GM23338 (cell line): ENCODE data around the gene ADM2. TPM values are rescaled to one million over a fixed set of nuclear protein-coding genes. Genes with fewer than 3 reads are reported as not detected.

ENCODE experiments used
- ATAC-seq: fragments of 200-7000 bp; cut with Tn5 transposase; 3 replicates; pipeline ENCODE4 v1.9.1; 2020
- DNase-seq: peaks from one replicate; pipeline ENCODE4 v3.0.0-alpha.2; 2015; ENCODE audit warnings: low spot score
- H2AFZ ChIP-seq: fragments of 200-600 bp; sonication (generic); 2 replicates; pipeline ENCODE4 v1.8.0; 2016; ENCODE audit warnings: antibody characterized with exemption, mild to moderate bottlenecking, moderate library complexity
- H3F3A ChIP-seq: fragments of 200-600 bp; sonication (generic); replicated peaks from 2 replicates; pipeline ENCODE4 v1.8.0; 2017; ENCODE audit warnings: antibody characterized with exemption, mixed run types, low read depth
- H3K27ac ChIP-seq: fragments of 200-600 bp; sonication (generic); 2 replicates; pipeline ENCODE4 v1.6.1; 2016; ENCODE audit warnings: low read depth
- H3K27me3 ChIP-seq: fragments of 200-600 bp; sonication (generic); 2 replicates; pipeline ENCODE4 v1.8.0; 2016; ENCODE audit warnings: mild to moderate bottlenecking, mixed run types, moderate library complexity; ENCODE audit not compliant: insufficient read depth
- H3K36me3 ChIP-seq: fragments of 200-600 bp; sonication (generic); 2 replicates; pipeline ENCODE4 v1.8.0; 2016; ENCODE audit warnings: mild to moderate bottlenecking; ENCODE audit not compliant: insufficient read depth
- H3K4me1 ChIP-seq: fragments of 200-600 bp; sonication (generic); 2 replicates; pipeline ENCODE4 v1.8.0; 2016; ENCODE audit warnings: mild to moderate bottlenecking, moderate library complexity; ENCODE audit not compliant: insufficient read depth
- H3K4me2 ChIP-seq: fragments of 200-600 bp; sonication (generic); 2 replicates; pipeline ENCODE4 v1.7.1; 2017; ENCODE audit warnings: mixed run types
- H3K4me3 ChIP-seq: fragments of 200-600 bp; sonication (generic); 2 replicates; pipeline ENCODE4 v1.6.1; 2016; ENCODE audit warnings: mixed run types
- H3K79me2 ChIP-seq: fragments of 200-600 bp; sonication (generic); replicated peaks from 2 replicates; pipeline ENCODE4 v1.8.0; 2017; ENCODE audit warnings: mild to moderate bottlenecking; ENCODE audit not compliant: insufficient read depth
- H3K9me2 ChIP-seq: fragments of 200-600 bp; sonication (generic); 2 replicates; pipeline ENCODE4 v1.8.0; 2017; ENCODE audit not compliant: insufficient read depth
- H4K20me1 ChIP-seq: fragments of 200-600 bp; sonication (generic); replicated peaks from 2 replicates; pipeline ENCODE4 v1.8.0; 2017; ENCODE audit warnings: mild to moderate bottlenecking; ENCODE audit not compliant: insufficient read depth
- H3K27ac Mint-ChIP-seq: 2 replicates; pipeline ENCODE4 v1.8.0; 2020; ENCODE audit warnings: inconsistent platforms, mild to moderate bottlenecking, moderate library complexity, mixed read lengths
- H3K27me3 Mint-ChIP-seq: 3 replicates; pipeline ENCODE4 v1.8.0; 2022; ENCODE audit warnings: low read depth, mild to moderate bottlenecking, moderate library complexity, mixed read lengths, inconsistent platforms; ENCODE audit not compliant: insufficient read depth, poor library complexity
- H3K36me3 Mint-ChIP-seq: 3 replicates; pipeline ENCODE4 v1.8.0; 2021; ENCODE audit warnings: low read depth, mild to moderate bottlenecking, inconsistent platforms, moderate library complexity, mixed read lengths
- H3K4me1 Mint-ChIP-seq: 3 replicates; pipeline ENCODE4 v1.8.0; 2020; ENCODE audit warnings: mild to moderate bottlenecking, inconsistent platforms, mixed read lengths
- H3K4me3 Mint-ChIP-seq: 3 replicates; pipeline ENCODE4 v1.8.0; 2021; ENCODE audit warnings: moderate library complexity, mild to moderate bottlenecking, inconsistent platforms, mixed read lengths
- H3K9me3 Mint-ChIP-seq: 3 replicates; pipeline ENCODE4 v1.8.0; 2020; ENCODE audit warnings: moderate library complexity, mild to moderate bottlenecking, inconsistent platforms, mixed read lengths
- CREB1 ChIP-seq: fragments of 250-450 bp; sonication (Bioruptor Pico); IDR thresholded peaks from 2 replicates; pipeline ENCODE4 v1.5.0; 2020; ENCODE audit warnings: low read depth, mild to moderate bottlenecking, moderate library complexity
- EZH2phosphoT487 ChIP-seq: fragments of 200-600 bp; sonication (generic); IDR thresholded peaks from one replicate; pipeline ENCODE4 v1.8.1; 2018; ENCODE audit warnings: antibody characterized with exemption; ENCODE audit not compliant: unreplicated experiment
- NANOG ChIP-seq: IDR thresholded peaks from 2 replicates; pipeline ENCODE4 v1.6.1; 2016; ENCODE audit warnings: antibody characterized with exemption, borderline replicate concordance
- ZNF114 ChIP-seq: fragments of 250-450 bp; sonication (Bioruptor Pico); IDR thresholded peaks from 2 replicates; pipeline ENCODE4 v1.5.0; 2020; ENCODE audit warnings: mild to moderate bottlenecking, moderate library complexity
- ZNF331 ChIP-seq: fragments of 250-450 bp; sonication (Bioruptor Pico); IDR thresholded peaks from 2 replicates; pipeline ENCODE4 v1.5.0; 2020; ENCODE audit warnings: low read depth, mild to moderate bottlenecking, moderate library complexity
- polyA plus RNA-seq: library from polyadenylated mRNA; unstranded; fragments of >200 nt; fragmentation: Nextera tagmentation; extraction: Ambion mirVana; gene quantifications from 2 replicates; pipeline ENCODE4 v1.2.1, GENCODE V29; 2016
- total RNA-seq: library from RNA; depleted of rRNA; stranded (reverse); fragments of >200 nt; shearing (Covaris generic); gene quantifications from 2 replicates; pipeline ENCODE4 v1.2.3, GENCODE V29; 2014
- TF ChIP-seq, protein P1 (sequence below): fragments of 250-450 bp; sonication (Bioruptor Pico); IDR thresholded peaks from 2 replicates; pipeline ENCODE4 v1.5.0; 2020; ENCODE audit warnings: mild to moderate bottlenecking, moderate library complexity
- TF ChIP-seq, protein P2 (sequence below), 2 experiments: fragments of 200-600 bp in 1 of 2; sonication (generic) in 1 of 2; conservative IDR thresholded peaks; 2 replicates each; pipeline versions ENCODE4 v1.5.1 to v1.6.1; 2016 to 2017; ENCODE audit warnings: antibody characterized with exemption in 2 of 2, low read depth in 2 of 2, mild to moderate bottlenecking in 2 of 2, moderate library complexity in 1 of 2
- TF ChIP-seq, protein P3 (sequence below): IDR thresholded peaks from one replicate; pipeline ENCODE4 v1.6.1; 2018; ENCODE audit warnings: antibody characterized with exemption; ENCODE audit not compliant: unreplicated experiment

ADM2 gene
- total and polyA plus RNA-seq, 2 experiments from 2014 or later: 3.3 to 7.1 TPM

DNA sequence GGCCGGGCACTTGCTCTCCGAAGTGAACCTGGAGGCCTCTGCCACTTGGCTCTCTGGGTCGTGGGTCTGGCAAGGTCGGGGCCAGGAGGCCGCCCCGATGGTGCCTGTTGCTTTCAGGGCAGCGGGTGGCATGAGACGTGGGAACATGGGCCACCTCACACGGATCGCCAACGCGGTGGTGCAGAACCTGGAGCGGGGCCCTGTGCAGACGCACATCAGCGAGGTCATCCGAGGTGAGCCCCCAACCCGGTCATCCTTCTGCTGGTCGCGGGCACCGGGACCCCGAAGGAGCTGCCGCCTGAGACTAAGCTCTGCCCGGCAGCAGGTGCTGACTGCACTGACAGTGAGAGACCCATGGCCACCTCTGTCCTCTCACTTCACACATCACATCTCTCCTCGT, 46.5 kb upstream of the ADM2 start (continued):
- TF ChIP-seq, protein P1, sequence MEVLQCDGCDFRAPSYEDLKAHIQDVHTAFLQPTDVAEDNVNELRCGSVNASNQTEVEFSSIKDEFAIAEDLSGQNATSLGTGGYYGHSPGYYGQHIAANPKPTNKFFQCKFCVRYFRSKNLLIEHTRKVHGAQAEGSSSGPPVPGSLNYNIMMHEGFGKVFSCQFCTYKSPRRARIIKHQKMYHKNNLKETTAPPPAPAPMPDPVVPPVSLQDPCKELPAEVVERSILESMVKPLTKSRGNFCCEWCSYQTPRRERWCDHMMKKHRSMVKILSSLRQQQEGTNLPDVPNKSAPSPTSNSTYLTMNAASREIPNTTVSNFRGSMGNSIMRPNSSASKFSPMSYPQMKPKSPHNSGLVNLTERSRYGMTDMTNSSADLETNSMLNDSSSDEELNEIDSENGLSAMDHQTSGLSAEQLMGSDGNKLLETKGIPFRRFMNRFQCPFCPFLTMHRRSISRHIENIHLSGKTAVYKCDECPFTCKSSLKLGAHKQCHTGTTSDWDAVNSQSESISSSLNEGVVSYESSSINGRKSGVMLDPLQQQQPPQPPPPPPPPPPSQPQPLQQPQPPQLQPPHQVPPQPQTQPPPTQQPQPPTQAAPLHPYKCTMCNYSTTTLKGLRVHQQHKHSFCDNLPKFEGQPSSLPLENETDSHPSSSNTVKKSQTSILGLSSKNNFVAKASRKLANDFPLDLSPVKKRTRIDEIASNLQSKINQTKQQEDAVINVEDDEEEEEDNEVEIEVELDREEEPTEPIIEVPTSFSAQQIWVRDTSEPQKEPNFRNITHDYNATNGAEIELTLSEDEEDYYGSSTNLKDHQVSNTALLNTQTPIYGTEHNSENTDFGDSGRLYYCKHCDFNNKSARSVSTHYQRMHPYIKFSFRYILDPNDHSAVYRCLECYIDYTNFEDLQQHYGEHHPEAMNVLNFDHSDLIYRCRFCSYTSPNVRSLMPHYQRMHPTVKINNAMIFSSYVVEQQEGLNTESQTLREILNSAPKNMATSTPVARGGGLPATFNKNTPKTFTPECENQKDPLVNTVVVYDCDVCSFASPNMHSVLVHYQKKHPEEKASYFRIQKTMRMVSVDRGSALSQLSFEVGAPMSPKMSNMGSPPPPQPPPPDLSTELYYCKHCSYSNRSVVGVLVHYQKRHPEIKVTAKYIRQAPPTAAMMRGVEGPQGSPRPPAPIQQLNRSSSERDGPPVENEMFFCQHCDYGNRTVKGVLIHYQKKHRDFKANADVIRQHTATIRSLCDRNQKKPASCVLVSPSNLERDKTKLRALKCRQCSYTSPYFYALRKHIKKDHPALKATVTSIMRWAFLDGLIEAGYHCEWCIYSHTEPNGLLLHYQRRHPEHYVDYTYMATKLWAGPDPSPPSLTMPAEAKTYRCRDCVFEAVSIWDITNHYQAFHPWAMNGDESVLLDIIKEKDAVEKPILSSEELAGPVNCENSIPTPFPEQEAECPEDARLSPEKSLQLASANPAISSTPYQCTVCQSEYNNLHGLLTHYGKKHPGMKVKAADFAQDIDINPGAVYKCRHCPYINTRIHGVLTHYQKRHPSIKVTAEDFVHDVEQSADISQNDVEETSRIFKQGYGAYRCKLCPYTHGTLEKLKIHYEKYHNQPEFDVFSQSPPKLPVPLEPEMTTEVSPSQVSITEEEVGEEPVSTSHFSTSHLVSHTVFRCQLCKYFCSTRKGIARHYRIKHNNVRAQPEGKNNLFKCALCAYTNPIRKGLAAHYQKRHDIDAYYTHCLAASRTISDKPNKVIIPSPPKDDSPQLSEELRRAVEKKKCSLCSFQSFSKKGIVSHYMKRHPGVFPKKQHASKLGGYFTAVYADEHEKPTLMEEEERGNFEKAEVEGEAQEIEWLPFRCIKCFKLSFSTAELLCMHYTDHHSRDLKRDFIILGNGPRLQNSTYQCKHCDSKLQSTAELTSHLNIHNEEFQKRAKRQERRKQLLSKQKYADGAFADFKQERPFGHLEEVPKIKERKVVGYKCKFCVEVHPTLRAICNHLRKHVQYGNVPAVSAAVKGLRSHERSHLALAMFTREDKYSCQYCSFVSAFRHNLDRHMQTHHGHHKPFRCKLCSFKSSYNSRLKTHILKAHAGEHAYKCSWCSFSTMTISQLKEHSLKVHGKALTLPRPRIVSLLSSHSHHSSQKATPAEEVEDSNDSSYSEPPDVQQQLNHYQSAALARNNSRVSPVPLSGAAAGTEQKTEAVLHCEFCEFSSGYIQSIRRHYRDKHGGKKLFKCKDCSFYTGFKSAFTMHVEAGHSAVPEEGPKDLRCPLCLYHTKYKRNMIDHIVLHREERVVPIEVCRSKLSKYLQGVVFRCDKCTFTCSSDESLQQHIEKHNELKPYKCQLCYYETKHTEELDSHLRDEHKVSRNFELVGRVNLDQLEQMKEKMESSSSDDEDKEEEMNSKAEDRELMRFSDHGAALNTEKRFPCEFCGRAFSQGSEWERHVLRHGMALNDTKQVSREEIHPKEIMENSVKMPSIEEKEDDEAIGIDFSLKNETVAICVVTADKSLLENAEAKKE (CRISPR knock-in tag): no peak
- TF ChIP-seq, protein P2, sequence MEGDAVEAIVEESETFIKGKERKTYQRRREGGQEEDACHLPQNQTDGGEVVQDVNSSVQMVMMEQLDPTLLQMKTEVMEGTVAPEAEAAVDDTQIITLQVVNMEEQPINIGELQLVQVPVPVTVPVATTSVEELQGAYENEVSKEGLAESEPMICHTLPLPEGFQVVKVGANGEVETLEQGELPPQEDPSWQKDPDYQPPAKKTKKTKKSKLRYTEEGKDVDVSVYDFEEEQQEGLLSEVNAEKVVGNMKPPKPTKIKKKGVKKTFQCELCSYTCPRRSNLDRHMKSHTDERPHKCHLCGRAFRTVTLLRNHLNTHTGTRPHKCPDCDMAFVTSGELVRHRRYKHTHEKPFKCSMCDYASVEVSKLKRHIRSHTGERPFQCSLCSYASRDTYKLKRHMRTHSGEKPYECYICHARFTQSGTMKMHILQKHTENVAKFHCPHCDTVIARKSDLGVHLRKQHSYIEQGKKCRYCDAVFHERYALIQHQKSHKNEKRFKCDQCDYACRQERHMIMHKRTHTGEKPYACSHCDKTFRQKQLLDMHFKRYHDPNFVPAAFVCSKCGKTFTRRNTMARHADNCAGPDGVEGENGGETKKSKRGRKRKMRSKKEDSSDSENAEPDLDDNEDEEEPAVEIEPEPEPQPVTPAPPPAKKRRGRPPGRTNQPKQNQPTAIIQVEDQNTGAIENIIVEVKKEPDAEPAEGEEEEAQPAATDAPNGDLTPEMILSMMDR (conservative IDR thresholded peaks at IDR 0.05; ENCODE audit: low read depth in 2 of 2): no peak
- no peak for TF ChIP-seq EZH2phosphoT487

DNA sequence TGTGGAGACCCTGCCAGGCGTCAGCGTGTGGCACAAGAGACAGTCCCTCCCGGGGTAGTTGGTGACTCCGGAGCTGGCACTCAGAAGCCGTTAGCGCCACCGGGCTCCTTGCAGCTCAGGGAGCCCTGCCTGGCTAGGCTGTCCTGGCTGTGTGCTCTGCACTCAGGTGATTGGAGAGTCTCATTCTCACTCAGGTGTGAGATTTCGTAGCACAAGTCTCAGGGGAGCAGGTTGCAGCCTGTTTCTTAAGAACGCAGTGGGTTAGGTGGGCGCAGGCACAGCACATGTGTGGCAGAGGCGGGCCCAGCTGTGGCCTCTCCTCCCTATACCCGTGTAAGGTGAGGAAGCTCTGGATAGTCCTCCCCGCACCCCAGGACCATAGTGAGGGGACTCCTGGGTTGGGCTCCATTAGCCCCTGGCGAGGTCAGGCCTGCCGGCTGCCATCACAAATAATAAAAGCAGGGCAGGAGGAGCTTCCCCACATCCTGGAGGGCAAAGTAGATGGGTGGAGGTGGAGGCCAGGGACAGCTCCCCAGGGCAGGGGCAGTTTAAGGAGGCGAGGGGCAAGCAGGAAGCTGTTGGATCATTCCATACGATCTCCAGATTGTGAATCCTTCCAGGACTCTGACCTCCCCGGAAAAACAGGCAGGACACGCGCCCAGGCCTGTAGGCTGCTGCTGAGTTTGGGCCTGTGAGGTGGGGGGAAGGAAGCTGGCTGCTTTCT, 45.9 kb upstream of the ADM2 start:
- DNase-seq (no peak), ATAC-seq (no peak)
- H3K9me3 Mint-ChIP-seq: no peaks in the 10 kb centered on the region
- no peak overlapping the region for H3K27ac Mint-ChIP-seq
- Histone ChIP-seq H3K27ac (no peak overlapping the region), H3F3A (no peaks in the 10 kb centered on the region), H3K27me3 (no peaks in the 10 kb centered on the region), H3K9me2 (no peaks in the 10 kb centered on the region), H4K20me1 (peaks cover 4% of the 10 kb centered on the region; the same call in 1 of the 2 replicates), H3K79me2 (no peaks in the 10 kb centered on the region), H3K4me2 (no peak overlapping the region), H3K36me3 (no peaks in the 10 kb centered on the region; the same call in 1 of the 2 replicates), H3K4me1 (no peaks in the 10 kb centered on the region), H2AFZ (no peak overlapping the region), H3K4me3 (no peak overlapping the region)
- H3K4me3 Mint-ChIP-seq: no peak overlapping the region
- H3K36me3 Mint-ChIP-seq: peaks cover 15% of the 10 kb centered on the region
- no peaks in the 10 kb centered on the region for H3K4me1 Mint-ChIP-seq
- H3K27me3 Mint-ChIP-seq: peaks cover 9% of the 10 kb centered on the region
- TF ChIP-seq, protein P2 (conservative IDR thresholded peaks at IDR 0.05; ENCODE audit: low read depth in 2 of 2): no peak
- TF ChIP-seq NANOG (no peak), ZNF331 (CRISPR knock-in tag) (no peak), ZNF114 (CRISPR knock-in tag) (no peak), CREB1 (CRISPR knock-in tag) (no peak)
- TF ChIP-seq, protein P3, sequence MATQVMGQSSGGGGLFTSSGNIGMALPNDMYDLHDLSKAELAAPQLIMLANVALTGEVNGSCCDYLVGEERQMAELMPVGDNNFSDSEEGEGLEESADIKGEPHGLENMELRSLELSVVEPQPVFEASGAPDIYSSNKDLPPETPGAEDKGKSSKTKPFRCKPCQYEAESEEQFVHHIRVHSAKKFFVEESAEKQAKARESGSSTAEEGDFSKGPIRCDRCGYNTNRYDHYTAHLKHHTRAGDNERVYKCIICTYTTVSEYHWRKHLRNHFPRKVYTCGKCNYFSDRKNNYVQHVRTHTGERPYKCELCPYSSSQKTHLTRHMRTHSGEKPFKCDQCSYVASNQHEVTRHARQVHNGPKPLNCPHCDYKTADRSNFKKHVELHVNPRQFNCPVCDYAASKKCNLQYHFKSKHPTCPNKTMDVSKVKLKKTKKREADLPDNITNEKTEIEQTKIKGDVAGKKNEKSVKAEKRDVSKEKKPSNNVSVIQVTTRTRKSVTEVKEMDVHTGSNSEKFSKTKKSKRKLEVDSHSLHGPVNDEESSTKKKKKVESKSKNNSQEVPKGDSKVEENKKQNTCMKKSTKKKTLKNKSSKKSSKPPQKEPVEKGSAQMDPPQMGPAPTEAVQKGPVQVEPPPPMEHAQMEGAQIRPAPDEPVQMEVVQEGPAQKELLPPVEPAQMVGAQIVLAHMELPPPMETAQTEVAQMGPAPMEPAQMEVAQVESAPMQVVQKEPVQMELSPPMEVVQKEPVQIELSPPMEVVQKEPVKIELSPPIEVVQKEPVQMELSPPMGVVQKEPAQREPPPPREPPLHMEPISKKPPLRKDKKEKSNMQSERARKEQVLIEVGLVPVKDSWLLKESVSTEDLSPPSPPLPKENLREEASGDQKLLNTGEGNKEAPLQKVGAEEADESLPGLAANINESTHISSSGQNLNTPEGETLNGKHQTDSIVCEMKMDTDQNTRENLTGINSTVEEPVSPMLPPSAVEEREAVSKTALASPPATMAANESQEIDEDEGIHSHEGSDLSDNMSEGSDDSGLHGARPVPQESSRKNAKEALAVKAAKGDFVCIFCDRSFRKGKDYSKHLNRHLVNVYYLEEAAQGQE: no peak
